Measurements from ENCODE around the gene TSPEAR. TPM values are rescaled to one million over a fixed set of nuclear protein-coding genes. Genes with fewer than 3 reads are reported as not detected.

The TSPEAR gene
- total and polyA plus RNA-seq, 11 donors, result 0.01 to 2.6 (median 0.71) TPM; not detected in 2

- no peaks in the 10 kb centered on the region for H3K9me3 ChIP-seq
- no peak for DNase-seq
- H3K36me3 ChIP-seq, result no peaks in the 10 kb centered on the region
- peaks cover 23 to 89% (median 68%) of the 10 kb centered on the region in 9 donors for H3K27me3 ChIP-seq
- H3K4me1 ChIP-seq, result peaks cover 0 to 19% (median 0%) of the 10 kb centered on the region in 12 donors
- H3K27ac ChIP-seq, result no peak overlapping the region
- intact Hi-C loops (cut with DNase I), result no loop called here
- TF ChIP-seq POLR2A (IDR thresholded peaks at IDR 0.05) (no peak), CTCF (IDR thresholded peaks at IDR 0.05) (no peak)
- WGBS, 4 donors, result 15 to 39% (median 36%) methylated on average over 8 to 13 of the region's 13 CpGs
- H3K4me3 ChIP-seq, result no peak overlapping the region
- ATAC-seq, result no peak
Measured at GRCh38 chr21:44703731-44704635, 7.4 kb downstream of the TSPEAR start.

- no peaks in the 10 kb centered on the region for H3K9me3 ChIP-seq
- ATAC-seq, result no peak
- no peak for TF ChIP-seq CTCF (IDR thresholded peaks at IDR 0.05)
- no peak overlapping the region for H3K4me3 ChIP-seq
- WGBS, 4 donors, result 53 to 62% (median 57%) methylated on average over 13 to 16 of the region's 16 CpGs
- DNase-seq, result no peak
- H3K27me3 ChIP-seq, result peaks cover 18 to 89% (median 60%) of the 10 kb centered on the region in 9 donors
- H3K36me3 ChIP-seq, result no peaks in the 10 kb centered on the region
- no peak overlapping the region for H3K27ac ChIP-seq
- intact Hi-C loops (cut with DNase I), result no loop called here
- H3K4me1 ChIP-seq, result peaks cover 0 to 12% (median 0%) of the 10 kb centered on the region in 12 donors
Measured at GRCh38 chr21:44702973-44703730, 8.2 kb downstream of the TSPEAR start.

DNA sequence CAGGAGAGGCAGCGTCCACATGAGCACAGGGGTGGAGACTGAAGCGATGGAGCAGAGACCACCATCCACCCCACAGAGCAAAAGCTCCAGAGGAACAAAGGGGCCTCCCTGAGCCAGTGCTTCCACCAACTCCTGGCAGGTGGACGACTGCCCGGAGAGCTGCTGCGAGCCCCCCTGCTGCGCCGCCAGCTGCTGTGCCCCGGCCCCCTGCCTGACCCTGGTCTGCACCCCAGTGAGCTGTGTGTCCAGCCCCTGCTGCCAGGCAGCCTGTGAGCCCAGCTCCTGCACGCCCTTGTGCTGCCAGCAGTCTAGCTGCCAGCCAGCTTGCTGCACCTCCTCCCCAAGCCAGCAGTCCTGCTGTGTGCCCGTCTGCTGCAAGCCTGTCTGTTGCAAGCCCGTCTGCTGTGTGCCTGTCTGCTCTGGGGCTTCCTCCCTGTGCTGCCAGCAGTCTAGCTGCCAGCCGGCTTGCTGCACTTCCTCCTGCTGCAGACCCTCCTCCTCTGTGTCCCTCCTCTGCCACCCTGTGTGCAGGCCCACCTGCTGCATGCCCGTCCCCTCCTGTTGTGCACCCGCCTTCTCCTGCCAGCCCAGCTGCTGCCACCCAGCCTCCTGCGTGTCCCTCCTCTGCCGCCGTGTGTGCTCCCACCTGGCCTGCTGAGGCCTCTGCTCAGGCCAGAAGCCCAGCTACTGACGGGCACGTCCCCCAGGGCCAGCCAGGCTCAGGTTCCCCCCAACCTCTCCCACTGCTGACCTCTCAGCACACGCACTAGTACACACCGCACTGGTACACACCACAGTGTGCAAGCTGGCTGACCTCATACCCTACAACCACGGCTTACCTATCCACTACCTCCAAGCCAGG, 9.0 kb downstream of the TSPEAR start:
- DNase-seq (no peak), ATAC-seq (peak in 1 of 4 donors; percentile 6)
- TF ChIP-seq CTCF (IDR thresholded peaks at IDR 0.05) (no peak), POLR2A (IDR thresholded peaks at IDR 0.05) (no peak)
- intact Hi-C loops (cut with DNase I), result no loop called here
- Histone ChIP-seq H3K27me3 (peaks cover 17 to 91% (median 56%) of the 10 kb centered on the region in 9 donors), H3K4me3 (no peak overlapping the region), H3K9me3 (no peaks in the 10 kb centered on the region), H3K27ac (no peak overlapping the region), H3K36me3 (no peaks in the 10 kb centered on the region), H3K4me1 (peaks cover 0 to 15% (median 0%) of the 10 kb centered on the region in 12 donors)
- 68 to 85% (median 74%) methylated on average over 12 to 22 of the region's 22 CpGs for WGBS, 4 donors
